HG02973 (cell line): ENCODE measurements around the gene FSTL5.

ENCODE experiments used
- ATAC-seq: cut with Tn5 transposase; IDR thresholded peaks from one replicate; pipeline ENCODE4 v1.9.1; 2021; ENCODE audit warnings: moderate library complexity; ENCODE audit not compliant: unreplicated experiment

Gene FSTL5

GRCh38 chr4:161728929-161729328, 434.9 kb downstream of the FSTL5 start:
- ATAC-seq = no peak

- ATAC-seq = no peak
Observed at GRCh38 chr4:161721947-161722346, 441.9 kb downstream of the FSTL5 start.

- no peak for ATAC-seq
Observed at GRCh38 chr4:161717084-161717483, 446.7 kb downstream of the FSTL5 start.

DNA sequence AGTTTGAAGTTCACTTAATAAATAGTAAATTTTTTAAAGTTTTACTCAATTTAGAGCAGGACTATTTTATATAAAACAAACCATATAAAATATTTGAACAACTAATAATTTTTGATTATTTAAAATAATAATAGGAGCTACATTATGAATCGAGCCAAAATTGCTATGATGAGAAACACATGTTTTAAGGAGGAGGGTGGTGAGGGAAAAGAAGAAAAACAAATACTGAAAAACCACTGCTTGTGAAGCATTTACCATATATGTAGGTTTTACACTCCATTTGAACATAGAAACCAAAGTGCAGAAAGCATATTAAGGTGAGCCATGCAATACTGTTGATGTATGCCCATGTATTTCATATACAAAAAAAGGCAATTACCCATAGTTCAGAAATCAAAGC, 448.9 kb downstream of the FSTL5 start:
- no peak for ATAC-seq

DNA sequence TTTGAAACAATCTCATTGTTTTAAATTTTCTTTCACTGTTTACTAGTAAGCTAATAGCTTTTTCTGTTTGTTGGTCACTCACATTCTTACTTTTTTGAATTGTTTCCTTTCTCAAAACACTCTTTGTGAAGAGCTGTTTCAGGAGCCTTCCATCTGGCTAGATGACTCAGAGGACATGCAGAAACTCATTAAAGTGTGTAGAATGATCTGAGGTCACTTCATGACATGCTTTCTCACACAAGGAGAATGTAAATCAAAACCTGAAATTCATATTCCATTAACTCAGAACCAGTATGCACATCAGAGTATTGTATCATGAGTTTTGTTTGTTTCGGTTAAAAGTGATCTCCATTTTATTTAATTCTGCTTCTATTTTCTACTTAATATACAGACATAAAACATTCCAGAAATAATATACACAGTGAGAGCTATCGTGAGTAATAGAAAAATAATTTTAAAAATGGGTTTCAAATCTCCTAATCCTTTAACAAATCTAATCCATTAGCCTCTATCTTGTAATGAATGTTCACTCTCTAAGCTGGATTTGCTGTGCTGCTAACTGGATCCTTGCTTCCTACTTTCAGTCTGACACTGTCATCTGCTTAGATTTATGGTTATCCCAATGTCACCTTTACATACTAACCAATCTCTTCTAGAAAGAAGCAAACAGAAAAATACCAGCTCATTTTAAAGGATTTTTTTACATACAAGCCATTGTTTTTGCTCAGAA, 449.6 kb downstream of the FSTL5 start:
- ATAC-seq = no peak

DNA sequence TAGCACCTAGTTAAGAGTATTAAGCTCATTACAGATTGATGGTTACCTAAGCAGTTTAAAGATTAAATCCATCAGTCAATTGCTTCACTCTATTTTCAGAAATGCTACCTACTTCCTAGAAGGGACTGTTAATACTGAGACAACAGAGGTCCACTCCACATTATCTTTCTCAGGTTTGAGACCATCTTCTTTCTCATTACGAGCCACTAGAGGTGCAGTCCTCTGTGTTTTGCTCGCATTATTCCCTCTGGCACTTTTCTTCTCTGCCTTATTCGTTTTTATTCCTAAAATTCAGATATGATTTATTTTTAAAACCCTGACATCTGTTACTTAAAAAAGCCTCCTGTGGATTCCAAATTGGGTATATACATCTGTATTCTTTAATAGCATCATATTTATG, 459.1 kb downstream of the FSTL5 start:
- no peak for ATAC-seq

GRCh38 chr4:161704040-161704439, 459.8 kb downstream of the FSTL5 start:
- no peak for ATAC-seq

DNA sequence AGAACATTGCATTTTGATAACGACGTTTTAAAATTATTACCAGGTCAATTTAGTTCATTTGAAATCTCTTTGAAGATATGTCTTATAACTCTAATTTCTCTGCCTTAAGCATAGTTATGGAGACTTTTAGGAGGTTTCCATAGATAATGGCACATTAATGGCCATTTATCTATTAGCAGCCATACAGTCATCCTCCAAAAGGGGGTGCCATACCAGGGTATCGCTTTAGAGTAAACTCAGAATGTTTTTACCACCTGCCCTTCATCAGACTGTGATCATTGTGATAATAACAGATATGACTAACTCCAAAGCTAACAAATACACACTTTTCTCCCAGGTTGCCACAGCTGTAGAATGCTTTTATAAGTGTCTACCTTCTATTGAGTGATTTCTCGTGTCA, 461.5 kb downstream of the FSTL5 start:
- ATAC-seq = no peak

DNA sequence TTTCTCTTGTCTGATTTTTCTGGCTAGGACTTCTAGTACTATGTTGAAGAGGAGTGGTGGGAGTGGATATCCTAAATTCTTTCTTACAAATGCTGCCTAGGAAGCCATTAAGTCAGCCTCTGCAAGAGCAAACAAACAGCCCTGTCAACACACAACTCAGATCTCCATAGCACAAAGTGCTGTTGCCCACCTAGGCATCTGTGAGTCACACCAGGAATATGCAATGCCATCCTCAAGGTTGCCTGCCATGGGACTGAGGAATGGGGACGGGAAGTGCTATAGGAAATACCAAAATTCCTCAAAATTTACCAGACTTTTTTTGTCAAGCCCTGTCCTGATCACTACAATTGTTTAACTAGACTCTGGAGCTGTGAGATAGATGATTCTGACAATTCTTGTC, 466.9 kb downstream of the FSTL5 start:
- ATAC-seq = no peak

GRCh38 chr4:161680146-161680545, 483.7 kb downstream of the FSTL5 start:
- ATAC-seq = no peak

DNA sequence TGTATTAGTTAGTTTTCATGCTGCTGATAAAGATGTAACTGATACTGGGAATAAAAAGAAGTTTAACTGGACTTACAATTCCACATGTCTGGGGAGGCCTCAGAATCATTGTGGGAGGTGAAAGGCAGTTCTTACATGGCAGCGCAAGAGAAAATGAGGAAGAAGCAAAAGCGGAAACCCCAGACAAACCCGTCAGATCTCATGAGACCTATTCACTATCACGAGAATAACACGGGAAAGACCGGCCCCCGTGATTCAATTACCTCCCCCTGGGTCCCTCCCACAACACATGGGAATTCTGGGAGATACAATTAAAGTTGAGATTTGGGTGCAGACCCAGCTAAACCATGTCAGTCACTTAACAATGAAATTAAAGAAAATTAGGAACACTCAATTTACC, 499.1 kb downstream of the FSTL5 start:
- ATAC-seq = no peak

DNA sequence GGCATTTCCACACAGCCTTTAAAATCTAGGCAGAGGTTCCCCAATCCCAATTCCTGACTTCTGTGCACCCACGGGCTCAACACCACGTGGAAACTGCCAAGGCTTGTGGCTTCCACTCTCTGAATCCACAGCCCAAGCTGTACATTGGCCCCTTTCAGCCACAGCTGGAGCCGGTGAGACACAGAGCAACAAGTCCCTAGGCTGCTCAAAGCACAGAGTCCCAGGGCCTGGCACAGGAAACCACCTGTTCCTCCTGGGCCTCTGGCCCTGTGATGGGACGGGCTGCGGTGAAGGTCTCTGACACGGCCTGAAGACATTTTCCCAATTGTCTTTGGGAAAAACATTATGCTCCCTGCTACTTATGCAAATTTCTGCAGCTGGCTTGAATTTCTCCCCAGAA, 500.0 kb downstream of the FSTL5 start:
- no peak for ATAC-seq

DNA sequence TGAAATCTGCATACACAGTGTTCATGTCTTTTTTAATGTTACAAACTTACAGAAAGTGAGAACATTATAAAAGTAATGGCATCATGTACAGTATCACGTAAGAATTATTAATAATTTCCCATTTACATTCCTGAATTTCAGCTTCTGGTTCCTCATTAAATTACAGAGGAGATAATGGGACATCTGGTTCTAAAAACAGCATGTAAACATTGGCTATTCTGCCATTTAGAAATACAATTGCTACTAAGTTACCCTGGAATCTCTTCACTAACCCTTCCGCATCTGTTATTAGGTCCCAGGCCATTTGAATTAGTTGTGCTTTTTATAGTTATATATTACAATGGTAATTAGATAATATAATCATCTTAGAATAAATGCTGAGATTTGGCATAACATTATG, 505.1 kb downstream of the FSTL5 start:
- no peak for ATAC-seq

DNA sequence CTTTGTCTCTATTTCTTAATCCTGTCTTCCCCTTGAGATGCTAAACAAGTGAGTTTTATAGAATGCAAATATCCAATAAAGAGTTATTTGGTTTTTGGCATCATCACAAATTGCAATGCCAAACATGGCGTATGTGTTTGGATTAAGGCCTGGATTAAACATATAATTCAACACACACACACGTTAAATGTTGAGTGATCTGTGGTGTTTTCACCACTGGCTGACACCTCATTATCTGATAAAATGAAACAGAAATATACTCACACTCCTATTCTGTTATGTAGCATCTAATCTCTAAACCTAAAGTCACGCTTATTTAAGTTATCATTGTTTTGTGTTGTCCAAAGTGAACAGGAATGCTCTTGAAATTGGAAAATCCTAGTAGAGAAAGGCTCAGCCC, 506.2 kb downstream of the FSTL5 start:
- ATAC-seq = no peak

GRCh38 chr4:161656594-161656993, 507.2 kb downstream of the FSTL5 start:
- ATAC-seq = no peak

- no peak for ATAC-seq
Observed at GRCh38 chr4:161655148-161655547, 508.7 kb downstream of the FSTL5 start.

DNA sequence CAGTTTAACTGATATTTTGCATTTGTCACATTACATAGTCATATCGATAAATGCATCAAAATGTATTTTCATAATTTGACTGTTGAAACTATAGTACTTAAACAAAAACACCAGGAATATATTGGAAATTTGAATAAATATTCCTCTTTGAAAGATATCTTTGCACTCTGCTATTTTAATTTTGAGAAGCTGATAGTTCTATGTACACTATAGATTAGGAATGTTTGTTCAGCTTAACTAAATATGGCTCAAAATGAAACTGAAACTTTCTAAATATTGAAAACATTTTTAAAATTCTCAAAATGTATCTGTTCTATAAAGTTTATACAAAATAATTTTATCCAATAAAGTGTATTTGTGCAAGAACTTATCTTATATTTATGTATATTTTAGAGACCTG, 510.1 kb downstream of the FSTL5 start:
- no peak for ATAC-seq

- no peak for ATAC-seq
Observed at GRCh38 chr4:161651586-161651985, 512.2 kb downstream of the FSTL5 start.

GRCh38 chr4:161650812-161651211, 513.0 kb downstream of the FSTL5 start:
- no peak for ATAC-seq

- no peak for ATAC-seq
Observed at GRCh38 chr4:161647757-161648156, 516.0 kb downstream of the FSTL5 start.

DNA sequence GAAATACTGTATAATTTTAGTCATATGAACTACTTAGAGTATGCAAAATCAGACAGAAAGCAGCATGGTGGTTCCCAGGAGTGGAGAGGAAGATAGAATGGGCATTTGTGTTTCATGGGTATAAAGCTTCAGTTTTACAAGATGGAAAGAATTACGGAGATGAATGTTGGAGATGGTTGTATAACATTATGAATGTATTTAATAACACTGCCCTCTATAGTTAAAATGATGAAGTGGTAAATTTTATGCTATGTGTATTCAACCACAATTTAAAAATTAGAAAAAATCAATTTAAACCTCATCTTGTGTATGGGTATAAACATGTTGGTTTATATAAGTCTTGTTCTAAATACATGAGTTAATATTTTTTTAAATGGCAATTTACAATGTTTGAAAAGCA, 521.1 kb downstream of the FSTL5 start:
- ATAC-seq = no peak

DNA sequence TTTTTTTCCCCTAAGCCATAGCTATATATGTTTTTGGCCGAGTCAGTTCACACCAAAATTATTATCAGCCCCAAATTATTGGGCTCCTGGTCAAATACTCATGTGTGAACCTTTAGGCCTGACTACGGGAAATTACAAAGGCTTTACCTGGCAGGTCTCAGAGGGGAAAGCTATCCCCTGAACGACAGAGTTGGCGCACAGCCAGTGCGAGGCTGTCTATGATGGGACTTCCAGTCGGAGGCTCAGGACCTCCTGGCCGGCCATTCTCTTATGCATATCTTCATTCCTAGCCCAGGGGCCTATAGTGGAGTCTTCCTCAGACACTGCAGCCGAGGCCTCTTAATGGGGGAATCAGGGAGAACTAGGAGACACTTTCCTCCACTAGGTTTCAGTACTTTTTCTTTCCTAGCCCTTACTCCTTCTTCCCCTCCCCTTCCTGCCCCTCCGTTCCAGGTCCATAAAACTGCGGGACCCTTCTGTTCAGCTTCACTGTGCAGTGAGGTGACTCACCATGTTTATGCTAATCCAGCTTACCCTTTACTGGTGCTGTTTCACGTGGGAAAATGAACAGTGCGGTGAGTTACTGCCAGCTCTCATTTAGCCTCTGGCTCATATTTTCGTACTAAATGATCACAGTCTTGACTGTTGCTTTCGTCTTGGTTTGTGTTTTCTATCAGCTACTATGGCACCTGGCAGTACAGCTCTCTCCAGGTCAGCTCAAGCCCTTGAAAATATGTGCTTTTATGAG, 533.9 kb downstream of the FSTL5 start:
- no peak for ATAC-seq
